ENCODE results near the gene IL15RA. TPM values are rescaled to one million over a fixed set of nuclear protein-coding genes. Genes with fewer than 3 reads are reported as not detected.

The IL15RA gene
- total RNA-seq, 3 donors from 2014 or later: 15.1 to 35.7 (median 25.9) TPM

DNA sequence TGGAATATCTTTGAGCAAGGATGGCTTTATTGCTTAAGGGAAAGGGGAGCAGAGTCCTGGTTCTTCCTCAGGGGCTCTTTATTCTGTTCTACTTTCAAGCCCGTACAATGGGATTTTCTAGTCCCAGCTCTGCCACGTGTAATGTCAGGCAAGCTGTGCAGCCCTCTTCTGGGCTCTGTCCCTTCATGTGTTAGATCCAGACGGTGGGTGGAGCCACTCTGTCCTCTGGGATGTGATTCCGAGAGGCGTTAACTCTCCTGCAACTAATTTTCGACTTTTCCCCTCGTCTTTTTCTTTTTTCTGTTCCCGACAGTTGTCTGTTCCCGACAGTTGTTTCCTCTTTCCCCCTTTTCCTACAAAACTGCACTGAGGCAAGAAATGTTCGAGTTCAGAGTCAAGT, 52.5 kb downstream of the IL15RA start:
- TF ChIP-seq, protein P1, sequence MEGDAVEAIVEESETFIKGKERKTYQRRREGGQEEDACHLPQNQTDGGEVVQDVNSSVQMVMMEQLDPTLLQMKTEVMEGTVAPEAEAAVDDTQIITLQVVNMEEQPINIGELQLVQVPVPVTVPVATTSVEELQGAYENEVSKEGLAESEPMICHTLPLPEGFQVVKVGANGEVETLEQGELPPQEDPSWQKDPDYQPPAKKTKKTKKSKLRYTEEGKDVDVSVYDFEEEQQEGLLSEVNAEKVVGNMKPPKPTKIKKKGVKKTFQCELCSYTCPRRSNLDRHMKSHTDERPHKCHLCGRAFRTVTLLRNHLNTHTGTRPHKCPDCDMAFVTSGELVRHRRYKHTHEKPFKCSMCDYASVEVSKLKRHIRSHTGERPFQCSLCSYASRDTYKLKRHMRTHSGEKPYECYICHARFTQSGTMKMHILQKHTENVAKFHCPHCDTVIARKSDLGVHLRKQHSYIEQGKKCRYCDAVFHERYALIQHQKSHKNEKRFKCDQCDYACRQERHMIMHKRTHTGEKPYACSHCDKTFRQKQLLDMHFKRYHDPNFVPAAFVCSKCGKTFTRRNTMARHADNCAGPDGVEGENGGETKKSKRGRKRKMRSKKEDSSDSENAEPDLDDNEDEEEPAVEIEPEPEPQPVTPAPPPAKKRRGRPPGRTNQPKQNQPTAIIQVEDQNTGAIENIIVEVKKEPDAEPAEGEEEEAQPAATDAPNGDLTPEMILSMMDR (IDR thresholded peaks at IDR 0.05): no peak
- no peak for TF ChIP-seq POLR2A (IDR thresholded peaks at IDR 0.05)
- no peak for TF ChIP-seq POLR2AphosphoS5 (IDR thresholded peaks at IDR 0.05)
- intact Hi-C loops (cut with DNase I; ENCODE audit: low total_unique reads): no loop called here
- H3K36me3 ChIP-seq: peaks cover 4% of the 10 kb centered on the region

DNA sequence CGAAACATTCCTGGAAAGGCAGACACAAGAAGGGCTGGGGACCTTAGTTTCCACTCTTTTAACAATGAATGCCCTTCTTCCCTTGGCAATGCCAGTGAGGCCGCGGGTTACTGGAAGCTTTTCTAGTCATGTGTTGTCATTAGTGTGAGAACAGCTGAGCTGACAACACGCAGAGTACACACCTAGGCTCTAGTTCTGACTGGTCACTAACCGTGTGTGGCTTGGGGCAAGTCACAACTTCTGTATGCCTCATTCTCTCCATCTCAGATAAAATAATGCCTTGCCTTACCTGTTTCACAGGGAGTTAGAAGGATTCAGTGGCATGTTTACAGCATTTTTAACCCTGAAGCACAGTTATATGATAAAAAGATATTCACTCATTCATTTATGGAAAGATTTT, 55.6 kb downstream of the IL15RA start:
- Histone ChIP-seq H3K4me1 (no peaks in the 10 kb centered on the region), H3K27ac (no peak overlapping the region), H3K4me3 (no peak overlapping the region), H3K27me3 (no peaks in the 10 kb centered on the region), H3K9me3 (no peaks in the 10 kb centered on the region), H3K36me3 (peaks cover 12% of the 10 kb centered on the region)
- DNase-seq (ENCODE audit: low spot score in 2 of 2): no peak
- TF ChIP-seq POLR2A (IDR thresholded peaks at IDR 0.05): no peak
- TF ChIP-seq, protein P1 (IDR thresholded peaks at IDR 0.05): no peak
- TF ChIP-seq POLR2AphosphoS5 (IDR thresholded peaks at IDR 0.05): no peak
- intact Hi-C loops (cut with DNase I; ENCODE audit: low total_unique reads): no loop called here

More for the DNA sequence above, 52.5 kb downstream of the IL15RA start:
- Histone ChIP-seq H3K27me3 (no peaks in the 10 kb centered on the region), H3K4me3 (no peak overlapping the region), H3K4me1 (no peaks in the 10 kb centered on the region), H3K27ac (no peak overlapping the region), H3K9me3 (no peaks in the 10 kb centered on the region)
- DNase-seq (ENCODE audit: low spot score in 2 of 2): no peak

GRCh38 chr10:5919568-5919967, 57.8 kb downstream of the IL15RA start:
- H3K36me3 ChIP-seq: peaks cover 12% of the 10 kb centered on the region
- TF ChIP-seq, protein P1 (IDR thresholded peaks at IDR 0.05): no peak
- TF ChIP-seq POLR2A (IDR thresholded peaks at IDR 0.05) (no peak), POLR2AphosphoS5 (IDR thresholded peaks at IDR 0.05) (no peak)

DNA sequence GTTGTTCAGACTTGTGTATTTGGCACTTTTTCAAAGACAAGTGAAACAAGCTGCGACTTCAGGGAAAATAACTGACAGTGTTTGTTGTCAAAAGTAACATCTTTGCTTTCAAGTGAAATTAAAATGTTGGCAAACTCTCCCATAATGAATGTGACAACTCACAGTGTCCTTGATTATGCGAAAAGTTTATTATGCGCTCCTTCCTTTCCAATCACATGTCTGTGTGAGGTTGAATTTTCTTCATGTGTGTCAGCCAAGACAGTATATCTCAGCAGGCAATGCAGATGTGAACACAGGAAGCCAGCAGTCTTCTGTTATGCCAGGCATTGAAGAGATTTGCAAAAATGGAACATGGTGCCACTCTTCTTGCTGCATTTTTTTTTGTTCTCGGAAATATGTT, 58.6 kb downstream of the IL15RA start:
- Histone ChIP-seq H3K9me3 (no peaks in the 10 kb centered on the region), H3K27ac (no peak overlapping the region), H3K4me3 (no peak overlapping the region), H3K36me3 (peaks cover 9% of the 10 kb centered on the region), H3K4me1 (no peaks in the 10 kb centered on the region), H3K27me3 (no peaks in the 10 kb centered on the region)
- DNase-seq (ENCODE audit: low spot score in 2 of 2): no peak
- no peak for TF ChIP-seq POLR2AphosphoS5 (IDR thresholded peaks at IDR 0.05)
- TF ChIP-seq POLR2A (IDR thresholded peaks at IDR 0.05): no peak
- TF ChIP-seq, protein P1 (IDR thresholded peaks at IDR 0.05): no peak
- intact Hi-C loops (cut with DNase I; ENCODE audit: low total_unique reads): no loop called here

More at GRCh38 chr10:5919568-5919967, 57.8 kb downstream of the IL15RA start:
- Histone ChIP-seq H3K4me1 (no peaks in the 10 kb centered on the region), H3K27ac (no peak overlapping the region), H3K9me3 (no peaks in the 10 kb centered on the region), H3K4me3 (no peak overlapping the region), H3K27me3 (no peaks in the 10 kb centered on the region)
- intact Hi-C loops (cut with DNase I; ENCODE audit: low total_unique reads): no loop called here
- no peak for DNase-seq (ENCODE audit: low spot score in 2 of 2)

- H3K27me3 ChIP-seq: no peaks in the 10 kb centered on the region
- no peaks in the 10 kb centered on the region for H3K4me1 ChIP-seq
- TF ChIP-seq POLR2A (IDR thresholded peaks at IDR 0.05): no peak
- TF ChIP-seq, protein P1 (IDR thresholded peaks at IDR 0.05): no peak
- H3K27ac ChIP-seq: no peak overlapping the region
- no peak overlapping the region for H3K4me3 ChIP-seq
- peaks cover 11% of the 10 kb centered on the region for H3K36me3 ChIP-seq
- intact Hi-C loops (cut with DNase I; ENCODE audit: low total_unique reads): no loop called here
- no peak for DNase-seq (ENCODE audit: low spot score in 2 of 2)
- H3K9me3 ChIP-seq: no peaks in the 10 kb centered on the region
Observed at GRCh38 chr10:5917305-5917704, 60.0 kb downstream of the IL15RA start.
